Adrenal gland (tissue), 5 donors: Measurements from ENCODE around the gene ENTREP3.
"Not testable (repeated sequence)": the region's sequence is repeated elsewhere in the genome, so short reads cannot be mapped to it uniquely, and the experiment has no call there.

Experiments
- POLR2A ChIP-seq, 2 donors: fragments of 450-650 bp; IDR thresholded peaks; one replicate each; pipeline ENCODE4 v1.6.1; 2017; ENCODE audit warnings: antibody characterized with exemption in 2 of 2, mild to moderate bottlenecking in 2 of 2, moderate library complexity in 1 of 2
- TF ChIP-seq, protein P1 (sequence below), 6 experiments: fragments of 450-650 bp in 4 of 6; fragments of 200-600 bp in 2 of 6; sonication (generic) in 1 of 6; IDR thresholded peaks; 1 replicate in 5 of 6; 2 replicates in 1 of 6; pipeline versions ENCODE4 v1.5.1 to v1.8.0; 2016 to 2021; ENCODE audit warnings: antibody characterized with exemption in 6 of 6, mild to moderate bottlenecking in 2 of 6, moderate library complexity in 1 of 6
- donor health status: DM: no; HTN: no; CAD: no.

DNA sequence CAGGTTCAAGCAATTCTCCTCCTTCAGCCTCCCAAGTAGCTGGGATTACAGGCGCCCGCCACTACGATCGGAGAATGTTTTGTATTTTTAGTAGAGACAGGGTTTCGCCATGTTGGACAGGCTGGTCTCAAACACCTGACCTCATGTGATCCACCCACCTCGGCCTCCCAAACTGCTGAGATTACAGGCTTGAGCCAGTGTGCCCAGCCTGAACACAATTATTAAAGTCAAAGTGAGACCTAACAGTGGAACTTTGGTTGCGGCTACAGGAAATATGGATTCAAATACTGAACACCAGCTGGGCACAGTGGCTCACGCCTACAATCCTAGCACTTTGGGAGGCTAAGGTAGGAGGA lies 29.9 kb downstream of the ENTREP3 start:
- TF ChIP-seq, protein P1, sequence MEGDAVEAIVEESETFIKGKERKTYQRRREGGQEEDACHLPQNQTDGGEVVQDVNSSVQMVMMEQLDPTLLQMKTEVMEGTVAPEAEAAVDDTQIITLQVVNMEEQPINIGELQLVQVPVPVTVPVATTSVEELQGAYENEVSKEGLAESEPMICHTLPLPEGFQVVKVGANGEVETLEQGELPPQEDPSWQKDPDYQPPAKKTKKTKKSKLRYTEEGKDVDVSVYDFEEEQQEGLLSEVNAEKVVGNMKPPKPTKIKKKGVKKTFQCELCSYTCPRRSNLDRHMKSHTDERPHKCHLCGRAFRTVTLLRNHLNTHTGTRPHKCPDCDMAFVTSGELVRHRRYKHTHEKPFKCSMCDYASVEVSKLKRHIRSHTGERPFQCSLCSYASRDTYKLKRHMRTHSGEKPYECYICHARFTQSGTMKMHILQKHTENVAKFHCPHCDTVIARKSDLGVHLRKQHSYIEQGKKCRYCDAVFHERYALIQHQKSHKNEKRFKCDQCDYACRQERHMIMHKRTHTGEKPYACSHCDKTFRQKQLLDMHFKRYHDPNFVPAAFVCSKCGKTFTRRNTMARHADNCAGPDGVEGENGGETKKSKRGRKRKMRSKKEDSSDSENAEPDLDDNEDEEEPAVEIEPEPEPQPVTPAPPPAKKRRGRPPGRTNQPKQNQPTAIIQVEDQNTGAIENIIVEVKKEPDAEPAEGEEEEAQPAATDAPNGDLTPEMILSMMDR (IDR thresholded peaks at IDR 0.05) = not testable (repeated sequence)
- not testable (repeated sequence) for TF ChIP-seq POLR2A (IDR thresholded peaks at IDR 0.05)
